Prostate gland (tissue), 2 donors: ENCODE data around the gene SLC4A2. TPM values are rescaled to one million over a fixed set of nuclear protein-coding genes. Genes with fewer than 3 reads are reported as not detected.

ENCODE experiments used
- DNase-seq: peaks from one replicate; pipeline ENCODE4 v3.0.0-alpha.2; 2019; ENCODE audit warnings: low spot score
- H3K27ac ChIP-seq, 2 donors: fragments of 200-600 bp; sonication (generic); 2 replicates each; pipeline ENCODE4 v1.5.1; 2017 to 2019
- H3K27me3 ChIP-seq: fragments of 200-600 bp; sonication (generic); replicated peaks from 2 replicates; pipeline ENCODE4 v1.5.1; 2019; ENCODE audit not compliant: insufficient read depth
- H3K36me3 ChIP-seq, 2 donors: fragments of 200-600 bp; sonication (generic); 1 replicate in 1 of 2; 2 replicates in 1 of 2; pipeline versions ENCODE4 v1.5.1 to v1.8.1; 2017 to 2019
- H3K4me1 ChIP-seq: fragments of 200-600 bp; sonication (generic); replicated peaks from 2 replicates; pipeline ENCODE4 v1.5.1; 2019
- H3K4me3 ChIP-seq, 2 donors: fragments of 200-600 bp; sonication (generic); 2 replicates each; pipeline ENCODE4 v1.5.1; 2017 to 2019
- H3K9me3 ChIP-seq: fragments of 200-600 bp; sonication (generic); 2 replicates; pipeline ENCODE4 v1.5.1; 2017
- POLR2A ChIP-seq: fragments of 450-650 bp; IDR thresholded peaks from one replicate; pipeline ENCODE4 v1.6.1; 2016; ENCODE audit warnings: antibody characterized with exemption, mild to moderate bottlenecking
- POLR2AphosphoS5 ChIP-seq: sonication (generic); formaldehyde crosslinking; IDR thresholded peaks from one replicate; pipeline ENCODE4 v1.6.1; 2017; ENCODE audit warnings: antibody characterized with exemption
- WGBS: methylation state at CpG from one replicate; pipeline ENCODE4 v1.1.5; 2018; 5-methylcytosine and 5-hydroxymethylcytosine counted together
- intact Hi-C: fragments of 100-400 bp; cut with DNase I; formaldehyde crosslinking; loops from one replicate; pipeline ENCODE4 v1.14.2; 2022
- total RNA-seq, 2 donors: library from RNA; depleted of rRNA; stranded (reverse); fragments of >200 nt; gene quantifications; one replicate each; pipeline ENCODE4 v1.1.0, GENCODE V29; 2016
- TF ChIP-seq, protein P1 (sequence below), 4 experiments: fragments of 200-600 bp in 2 of 4; fragments of 450-650 bp in 2 of 4; sonication (generic) in 2 of 4; IDR thresholded peaks; 1 replicate in 3 of 4; 2 replicates in 1 of 4; pipeline ENCODE4 v1.5.1; 2016 to 2019; ENCODE audit warnings: antibody characterized with exemption in 4 of 4, mild to moderate bottlenecking in 2 of 4, moderate library complexity in 2 of 4

The SLC4A2 gene
- total RNA-seq, 2 donors from 2014 or later: 77.1 to 141 TPM

DNA sequence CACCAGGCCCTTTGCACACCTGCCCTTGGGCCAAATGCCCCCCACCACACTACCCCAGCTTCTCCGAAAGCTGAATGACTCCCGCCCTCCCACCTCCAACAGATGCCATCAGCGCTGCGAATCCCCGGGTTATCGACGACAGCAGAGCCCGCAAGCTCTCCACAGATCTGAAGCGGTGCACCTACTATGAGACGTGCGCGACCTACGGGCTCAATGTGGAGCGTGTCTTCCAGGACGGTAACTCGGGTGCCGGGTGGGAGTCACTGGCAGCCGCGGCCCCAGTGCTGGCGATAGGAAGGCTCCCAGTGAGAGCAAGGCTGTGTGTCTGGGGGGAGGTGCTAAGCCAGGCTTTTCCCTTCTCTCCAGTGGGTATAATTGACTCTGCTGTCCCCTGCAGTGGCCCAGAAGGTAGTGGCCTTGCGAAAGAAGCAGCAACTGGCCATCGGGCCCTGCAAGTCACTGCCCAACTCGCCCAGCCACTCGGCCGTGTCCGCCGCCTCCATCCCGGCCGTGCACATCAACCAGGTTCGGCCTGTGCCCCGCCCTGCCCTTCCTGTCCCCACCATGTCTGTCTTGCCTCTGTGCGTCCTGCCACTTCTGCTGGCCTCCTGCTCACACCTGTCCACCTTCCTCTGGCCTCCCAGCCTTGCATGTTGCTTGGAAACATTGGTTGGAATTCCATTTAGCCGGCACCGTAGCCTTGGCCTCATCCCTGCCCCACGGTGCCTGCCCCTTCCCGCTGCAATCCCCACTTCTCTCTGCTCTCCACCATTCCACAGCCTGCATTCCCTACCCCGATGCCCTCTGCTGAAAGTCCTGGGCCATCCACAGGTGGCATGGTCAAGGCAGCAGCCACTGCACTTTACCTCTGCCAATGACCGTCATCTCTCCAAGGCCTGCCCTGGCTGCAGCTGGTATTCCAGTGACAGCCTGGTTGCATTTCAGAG, 59.0 kb downstream of the SLC4A2 start:
- Histone ChIP-seq H3K36me3 (peaks cover 13 to 26% of the 10 kb centered on the region in 2 donors), H3K4me3 (no peak overlapping the region), H3K27me3 (no peaks in the 10 kb centered on the region), H3K4me1 (peaks cover 7% of the 10 kb centered on the region), H3K9me3 (no peaks in the 10 kb centered on the region), H3K27ac (no peak overlapping the region)
- DNase-seq: no peak
- intact Hi-C loops: no loop called here
- TF ChIP-seq POLR2A (no peak), POLR2AphosphoS5 (no peak)
- TF ChIP-seq, protein P1, sequence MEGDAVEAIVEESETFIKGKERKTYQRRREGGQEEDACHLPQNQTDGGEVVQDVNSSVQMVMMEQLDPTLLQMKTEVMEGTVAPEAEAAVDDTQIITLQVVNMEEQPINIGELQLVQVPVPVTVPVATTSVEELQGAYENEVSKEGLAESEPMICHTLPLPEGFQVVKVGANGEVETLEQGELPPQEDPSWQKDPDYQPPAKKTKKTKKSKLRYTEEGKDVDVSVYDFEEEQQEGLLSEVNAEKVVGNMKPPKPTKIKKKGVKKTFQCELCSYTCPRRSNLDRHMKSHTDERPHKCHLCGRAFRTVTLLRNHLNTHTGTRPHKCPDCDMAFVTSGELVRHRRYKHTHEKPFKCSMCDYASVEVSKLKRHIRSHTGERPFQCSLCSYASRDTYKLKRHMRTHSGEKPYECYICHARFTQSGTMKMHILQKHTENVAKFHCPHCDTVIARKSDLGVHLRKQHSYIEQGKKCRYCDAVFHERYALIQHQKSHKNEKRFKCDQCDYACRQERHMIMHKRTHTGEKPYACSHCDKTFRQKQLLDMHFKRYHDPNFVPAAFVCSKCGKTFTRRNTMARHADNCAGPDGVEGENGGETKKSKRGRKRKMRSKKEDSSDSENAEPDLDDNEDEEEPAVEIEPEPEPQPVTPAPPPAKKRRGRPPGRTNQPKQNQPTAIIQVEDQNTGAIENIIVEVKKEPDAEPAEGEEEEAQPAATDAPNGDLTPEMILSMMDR (IDR thresholded peaks at IDR 0.05): no peak
- WGBS: 95% methylated on average over 38 of the region's 38 CpGs

DNA sequence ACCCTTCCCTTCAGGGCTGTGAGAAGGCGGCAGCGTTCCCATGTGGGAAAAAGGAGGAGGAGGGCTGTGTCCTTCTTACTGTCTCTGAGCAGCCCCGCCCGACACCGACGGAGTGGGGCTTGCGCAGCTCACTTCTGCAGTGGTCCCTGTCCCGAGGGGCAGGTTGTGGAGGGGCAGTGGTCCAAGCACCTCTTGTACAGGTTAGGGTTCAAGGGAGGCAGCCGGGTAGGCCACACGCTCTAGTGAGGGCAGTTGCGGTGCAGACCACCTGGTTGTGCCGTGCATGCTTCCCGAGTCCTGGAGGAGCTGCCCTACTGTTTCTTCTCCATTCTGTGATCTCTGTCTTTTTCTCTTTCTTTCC, 59.6 kb downstream of the SLC4A2 start:
- no peak overlapping the region for H3K27ac ChIP-seq
- H3K4me1 ChIP-seq: peaks cover 7% of the 10 kb centered on the region
- H3K36me3 ChIP-seq: peaks cover 13 to 27% of the 10 kb centered on the region in 2 donors
- H3K27me3 ChIP-seq: no peaks in the 10 kb centered on the region
- no peaks in the 10 kb centered on the region for H3K9me3 ChIP-seq
- WGBS: 94% methylated on average over 13 of the region's 13 CpGs
- no peak overlapping the region for H3K4me3 ChIP-seq
- intact Hi-C loops: no loop called here
- TF ChIP-seq, protein P1 (IDR thresholded peaks at IDR 0.05): no peak
- no peak for TF ChIP-seq POLR2A
- TF ChIP-seq POLR2AphosphoS5: no peak
- DNase-seq: no peak

DNA sequence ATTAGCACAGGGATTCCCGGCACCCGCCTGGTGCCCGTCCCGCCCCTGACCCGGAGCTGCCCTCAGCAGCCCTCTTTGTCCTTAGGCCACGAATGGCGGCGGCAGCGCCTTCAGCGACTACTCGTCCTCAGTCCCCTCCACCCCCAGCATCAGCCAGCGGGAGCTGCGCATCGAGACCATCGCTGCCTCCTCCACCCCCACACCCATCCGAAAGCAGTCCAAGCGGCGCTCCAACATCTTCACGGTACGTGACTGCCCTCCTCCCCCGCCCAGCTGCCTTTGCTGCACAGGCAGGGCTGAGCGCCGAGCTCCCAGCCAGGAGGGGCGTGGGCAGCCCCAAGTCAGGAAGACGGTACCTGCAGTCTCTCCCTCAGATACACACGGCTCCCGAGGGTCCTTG, 60.5 kb downstream of the SLC4A2 start:
- H3K4me3 ChIP-seq: no peak overlapping the region
- peaks cover 13 to 27% of the 10 kb centered on the region in 2 donors for H3K36me3 ChIP-seq
- no peak overlapping the region for H3K27ac ChIP-seq
- TF ChIP-seq, protein P1 (IDR thresholded peaks at IDR 0.05): no peak
- TF ChIP-seq POLR2A (no peak), POLR2AphosphoS5 (no peak)
- H3K4me1 ChIP-seq: peaks cover 8% of the 10 kb centered on the region
- intact Hi-C loops: loop anchor here (5.0 kb wide), 1 partner anchor 182 kb away; no protein-coding TSS in a partner anchor
- H3K27me3 ChIP-seq: no peaks in the 10 kb centered on the region
- 87% methylated on average over 27 of the region's 27 CpGs for WGBS
- no peak for DNase-seq
- H3K9me3 ChIP-seq: no peaks in the 10 kb centered on the region

DNA sequence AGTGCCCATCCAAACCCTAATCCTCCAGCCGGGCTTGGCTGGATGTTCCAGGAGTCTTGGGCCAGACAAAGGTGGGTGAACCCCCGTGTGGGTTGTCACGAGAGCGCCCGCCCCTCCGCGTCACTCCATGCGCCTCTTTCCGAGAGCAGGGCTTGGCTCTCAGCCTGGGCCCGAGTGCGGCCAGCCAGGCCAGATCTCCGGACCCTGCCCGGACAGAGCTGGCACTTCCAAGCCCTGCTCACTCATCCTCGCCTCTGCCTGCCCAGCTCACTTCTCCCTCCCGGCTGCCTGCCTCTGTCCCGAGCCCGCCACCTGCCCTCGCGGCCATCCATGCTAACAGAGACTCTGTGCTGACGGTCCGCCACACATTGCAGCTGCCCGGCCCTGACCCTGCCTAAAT, 61.5 kb downstream of the SLC4A2 start:
- intact Hi-C loops: loop anchor here (5.0 kb wide), 1 partner anchor 181 kb away; no protein-coding TSS in a partner anchor
- WGBS: 87% methylated on average over 22 of the region's 22 CpGs
- H3K4me1 ChIP-seq: peaks cover 14% of the 10 kb centered on the region
- H3K27me3 ChIP-seq: no peaks in the 10 kb centered on the region
- H3K9me3 ChIP-seq: no peaks in the 10 kb centered on the region
- H3K4me3 ChIP-seq: no peak overlapping the region
- no peak for TF ChIP-seq POLR2AphosphoS5
- TF ChIP-seq POLR2A: no peak
- TF ChIP-seq, protein P1 (IDR thresholded peaks at IDR 0.05): no peak
- no peak overlapping the region for H3K27ac ChIP-seq
- peaks cover 13 to 27% of the 10 kb centered on the region in 2 donors for H3K36me3 ChIP-seq
- no peak for DNase-seq
